ENCODE results near the gene TCF7L2.
A peak's percentile ranks its signal among the peaks of the same experiment; 100 is the strongest.

TCF7L2 gene

DNA sequence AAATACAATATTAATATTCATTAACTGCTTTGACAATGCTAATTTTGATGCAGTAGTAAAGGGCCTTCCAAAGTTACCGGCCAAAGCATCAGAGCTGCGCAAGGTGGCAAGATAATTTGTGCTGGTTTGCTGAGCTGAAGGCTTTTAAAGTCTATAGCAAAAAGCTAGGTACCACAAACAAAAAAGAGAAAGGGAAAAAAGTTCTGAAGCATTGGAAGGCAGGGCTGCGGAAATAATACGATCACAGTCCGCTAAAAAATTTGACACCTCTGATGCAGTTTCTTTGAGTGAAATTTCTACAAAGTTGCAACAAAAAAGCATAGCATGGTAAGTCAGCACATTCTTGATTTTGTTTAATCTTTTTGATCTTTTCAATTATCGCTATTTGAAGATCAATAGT is 175.6 kb downstream of the TCF7L2 start:
- H3K27ac ChIP-seq, result no peak overlapping the region
- CTCF ChIA-PET, result interaction anchor here (0.6 to 0.8 kb wide), 12 partner anchors 53 to 1466 kb away, joined by 3 to 10 read pairs (median 5); no protein-coding TSS in a partner anchor
- POLR2A ChIA-PET (ENCODE audit: low non-redundant PET), result no interaction called here
- DNase-seq (ENCODE audit: low spot score), result no peak
- TF ChIP-seq, protein P1, sequence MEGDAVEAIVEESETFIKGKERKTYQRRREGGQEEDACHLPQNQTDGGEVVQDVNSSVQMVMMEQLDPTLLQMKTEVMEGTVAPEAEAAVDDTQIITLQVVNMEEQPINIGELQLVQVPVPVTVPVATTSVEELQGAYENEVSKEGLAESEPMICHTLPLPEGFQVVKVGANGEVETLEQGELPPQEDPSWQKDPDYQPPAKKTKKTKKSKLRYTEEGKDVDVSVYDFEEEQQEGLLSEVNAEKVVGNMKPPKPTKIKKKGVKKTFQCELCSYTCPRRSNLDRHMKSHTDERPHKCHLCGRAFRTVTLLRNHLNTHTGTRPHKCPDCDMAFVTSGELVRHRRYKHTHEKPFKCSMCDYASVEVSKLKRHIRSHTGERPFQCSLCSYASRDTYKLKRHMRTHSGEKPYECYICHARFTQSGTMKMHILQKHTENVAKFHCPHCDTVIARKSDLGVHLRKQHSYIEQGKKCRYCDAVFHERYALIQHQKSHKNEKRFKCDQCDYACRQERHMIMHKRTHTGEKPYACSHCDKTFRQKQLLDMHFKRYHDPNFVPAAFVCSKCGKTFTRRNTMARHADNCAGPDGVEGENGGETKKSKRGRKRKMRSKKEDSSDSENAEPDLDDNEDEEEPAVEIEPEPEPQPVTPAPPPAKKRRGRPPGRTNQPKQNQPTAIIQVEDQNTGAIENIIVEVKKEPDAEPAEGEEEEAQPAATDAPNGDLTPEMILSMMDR (conservative IDR thresholded peaks at IDR 0.05; ENCODE audit: low read depth), result no peak

- DNase-seq (ENCODE audit: low spot score), result peak; percentile 81
- H3K27ac ChIP-seq, result 0 out of 2 replicates have a peak overlapping the region, but pooled peaks have one; percentile 15
- ChIA-PET CTCF (interaction anchor here (0.5 to 1.0 kb wide), 22 partner anchors 12 to 1923 kb away, joined by 3 to 10 read pairs (median 4); no protein-coding TSS in a partner anchor), POLR2A (ENCODE audit: low non-redundant PET) (no interaction called here)
- TF ChIP-seq, protein P1 (conservative IDR thresholded peaks at IDR 0.05; ENCODE audit: low read depth), result peak; percentile 96
Observed at GRCh38 chr10:113126229-113127201, 176.5 kb downstream of the TCF7L2 start.

GRCh38 chr10:113127261-113127900 is 177.3 kb downstream of the TCF7L2 start:
- DNase-seq (ENCODE audit: low spot score), result no peak
- H3K27ac ChIP-seq, result no peak overlapping the region
- TF ChIP-seq, protein P1 (conservative IDR thresholded peaks at IDR 0.05; ENCODE audit: low read depth), result no peak
- ChIA-PET CTCF (interaction anchor here (0.6 to 1.0 kb wide), 8 partner anchors 11 to 1922 kb away, joined by 3 to 6 read pairs (median 4); no protein-coding TSS in a partner anchor), POLR2A (ENCODE audit: low non-redundant PET) (interaction anchor here (0.6 kb wide), 1 partner anchor 169 kb away, joined by 9 read pairs; no protein-coding TSS in a partner anchor)

GRCh38 chr10:113127901-113128283 is 177.8 kb downstream of the TCF7L2 start:
- ChIA-PET CTCF (interaction anchor here (1.0 kb wide), 1 partner anchor 18 kb away, joined by 3 read pairs; no protein-coding TSS in a partner anchor), POLR2A (ENCODE audit: low non-redundant PET) (interaction anchor here (0.6 kb wide), 1 partner anchor 170 kb away, joined by 9 read pairs; no protein-coding TSS in a partner anchor)

DNA sequence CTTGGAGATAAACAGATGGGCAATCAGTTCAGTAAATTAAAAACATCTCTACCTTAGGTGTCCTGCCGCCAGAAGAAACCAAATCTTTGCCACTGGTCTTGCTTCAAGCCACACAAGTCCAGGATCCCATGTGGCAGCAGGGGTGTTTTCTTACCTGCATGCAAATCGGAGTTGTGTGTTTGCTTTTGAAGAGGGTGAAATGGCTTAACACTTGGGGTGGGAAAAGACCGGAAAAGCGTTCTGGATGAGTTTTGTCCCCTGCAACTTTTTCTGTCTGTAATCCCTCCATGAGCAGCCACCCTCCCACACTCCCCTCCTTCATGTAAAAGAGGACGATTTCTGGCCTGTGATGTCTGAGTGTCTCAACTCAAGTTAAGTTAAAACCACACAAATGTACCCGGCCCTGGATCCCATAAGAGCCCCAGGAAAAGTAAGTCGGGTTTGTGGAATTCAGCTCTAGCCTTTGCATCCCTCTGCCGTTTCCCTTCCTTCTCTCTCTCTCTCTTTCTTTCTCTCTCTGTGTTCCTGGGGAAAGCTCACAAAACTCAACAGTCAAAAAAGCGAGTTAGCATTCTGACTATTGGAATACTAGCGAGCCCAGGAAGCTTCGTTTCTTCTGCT is 178.5 kb downstream of the TCF7L2 start:
- ChIA-PET POLR2A (ENCODE audit: low non-redundant PET) (no interaction called here), CTCF (no interaction called here)
- H3K27ac ChIP-seq, result no peak overlapping the region
- no peak for DNase-seq (ENCODE audit: low spot score)
- TF ChIP-seq, protein P1 (conservative IDR thresholded peaks at IDR 0.05; ENCODE audit: low read depth), result no peak

More at GRCh38 chr10:113127901-113128283, 177.8 kb downstream of the TCF7L2 start:
- DNase-seq (ENCODE audit: low spot score), result no peak
- TF ChIP-seq, protein P1 (conservative IDR thresholded peaks at IDR 0.05; ENCODE audit: low read depth), result no peak
- no peak overlapping the region for H3K27ac ChIP-seq

DNA sequence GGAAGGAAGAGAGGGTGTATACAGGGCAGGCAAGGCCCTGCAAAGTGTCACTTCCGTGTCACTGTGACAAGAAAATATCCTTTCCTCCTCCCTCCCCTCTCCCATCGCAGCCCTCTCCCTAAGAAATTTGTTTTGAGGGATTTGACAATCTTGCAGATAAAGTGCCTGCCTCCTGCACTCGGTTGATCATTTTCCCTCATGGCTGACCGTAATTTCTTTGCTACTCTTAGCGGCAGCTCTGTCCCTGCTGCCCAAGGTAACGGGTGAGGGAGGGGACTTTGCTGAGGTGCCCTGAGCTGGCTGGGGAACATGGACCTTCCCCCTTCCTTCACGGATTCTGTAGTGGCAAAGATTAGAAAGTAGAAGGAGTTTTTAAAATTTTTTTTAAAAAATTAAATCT is 179.1 kb downstream of the TCF7L2 start:
- no peak overlapping the region for H3K27ac ChIP-seq
- TF ChIP-seq, protein P1 (conservative IDR thresholded peaks at IDR 0.05; ENCODE audit: low read depth), result no peak
- DNase-seq (ENCODE audit: low spot score), result no peak
- ChIA-PET CTCF (interaction anchor here (0.7 kb wide), 1 partner anchor 73 kb away, joined by 4 read pairs; no protein-coding TSS in a partner anchor), POLR2A (ENCODE audit: low non-redundant PET) (no interaction called here)

Data from RWPE1 (cell line).